GM12865 (cell line): Measurements from ENCODE around the gene STRIP2.

Experiments used
- DNase-seq: peaks from one replicate; pipeline ENCODE4 v3.0.0; 2010; ENCODE audit warnings: low read depth
- H3K4me3 ChIP-seq: 2 replicates; pipeline ENCODE4 v1.5.1; 2011; ENCODE audit warnings: mild to moderate bottlenecking, low read depth, low read length, control low read depth
- TF ChIP-seq, protein P1 (sequence below): IDR thresholded peaks from 2 replicates; pipeline ENCODE4 v1.5.1; 2011; ENCODE audit warnings: low read length, control low read depth, low read depth, inconsistent platforms; ENCODE audit not compliant: insufficient read depth; ENCODE audit errors: missing control alignments

The STRIP2 gene

DNA sequence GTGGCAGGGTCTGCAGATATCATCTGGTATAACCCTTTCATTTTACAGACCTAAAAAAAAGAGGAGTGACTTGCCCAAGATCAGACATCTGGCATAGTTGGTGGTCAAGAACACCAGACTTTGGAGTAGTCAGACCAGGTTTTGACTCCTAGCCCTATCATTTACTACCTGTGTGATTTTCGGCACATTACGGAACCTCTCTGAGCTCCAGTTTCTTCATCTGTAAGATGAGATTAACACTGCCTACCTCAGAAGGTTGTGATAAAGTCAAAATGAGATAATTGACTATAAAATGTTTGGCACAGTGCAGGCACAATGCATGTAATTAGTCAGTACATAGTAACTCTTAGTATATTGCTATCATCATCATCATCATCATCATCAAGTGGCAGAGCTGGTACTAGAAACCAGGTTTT, 1.2 kb downstream of the STRIP2 start:
- H3K4me3 ChIP-seq, result no peak overlapping the region
- TF ChIP-seq, protein P1, sequence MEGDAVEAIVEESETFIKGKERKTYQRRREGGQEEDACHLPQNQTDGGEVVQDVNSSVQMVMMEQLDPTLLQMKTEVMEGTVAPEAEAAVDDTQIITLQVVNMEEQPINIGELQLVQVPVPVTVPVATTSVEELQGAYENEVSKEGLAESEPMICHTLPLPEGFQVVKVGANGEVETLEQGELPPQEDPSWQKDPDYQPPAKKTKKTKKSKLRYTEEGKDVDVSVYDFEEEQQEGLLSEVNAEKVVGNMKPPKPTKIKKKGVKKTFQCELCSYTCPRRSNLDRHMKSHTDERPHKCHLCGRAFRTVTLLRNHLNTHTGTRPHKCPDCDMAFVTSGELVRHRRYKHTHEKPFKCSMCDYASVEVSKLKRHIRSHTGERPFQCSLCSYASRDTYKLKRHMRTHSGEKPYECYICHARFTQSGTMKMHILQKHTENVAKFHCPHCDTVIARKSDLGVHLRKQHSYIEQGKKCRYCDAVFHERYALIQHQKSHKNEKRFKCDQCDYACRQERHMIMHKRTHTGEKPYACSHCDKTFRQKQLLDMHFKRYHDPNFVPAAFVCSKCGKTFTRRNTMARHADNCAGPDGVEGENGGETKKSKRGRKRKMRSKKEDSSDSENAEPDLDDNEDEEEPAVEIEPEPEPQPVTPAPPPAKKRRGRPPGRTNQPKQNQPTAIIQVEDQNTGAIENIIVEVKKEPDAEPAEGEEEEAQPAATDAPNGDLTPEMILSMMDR, result no peak

DNA sequence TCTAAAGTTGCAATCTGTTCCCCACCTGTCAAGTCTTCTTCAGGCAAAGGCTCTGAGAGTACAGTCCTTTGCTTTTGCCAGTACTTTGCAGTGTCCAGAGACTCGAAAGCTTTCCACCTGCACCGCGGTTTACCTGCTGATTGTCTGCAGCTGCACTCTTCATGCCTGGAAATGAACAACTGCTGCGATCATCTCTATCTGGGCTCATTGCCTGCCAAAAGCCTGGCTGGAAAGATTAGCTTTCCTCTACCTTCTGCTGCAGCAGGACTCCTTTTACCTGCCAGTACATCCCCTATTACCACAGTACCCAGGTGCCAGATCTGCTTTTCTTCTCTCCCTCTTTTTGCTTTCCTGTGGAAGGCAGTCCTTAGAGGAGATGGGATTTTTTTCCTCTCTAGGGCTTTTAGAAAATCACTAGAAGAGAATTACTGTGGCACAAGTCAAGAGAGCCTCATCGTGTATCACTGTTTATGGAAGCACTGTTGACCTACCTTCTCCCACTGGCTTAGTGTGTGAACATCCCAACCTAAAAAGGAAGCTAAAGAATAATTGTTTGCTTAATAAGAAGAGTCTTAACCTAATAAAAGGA, 2.2 kb downstream of the STRIP2 start:
- DNase-seq, result no peak
- no peak overlapping the region for H3K4me3 ChIP-seq
- TF ChIP-seq, protein P1, result no peak

More for the DNA sequence above, 1.2 kb downstream of the STRIP2 start:
- no peak for DNase-seq

DNA sequence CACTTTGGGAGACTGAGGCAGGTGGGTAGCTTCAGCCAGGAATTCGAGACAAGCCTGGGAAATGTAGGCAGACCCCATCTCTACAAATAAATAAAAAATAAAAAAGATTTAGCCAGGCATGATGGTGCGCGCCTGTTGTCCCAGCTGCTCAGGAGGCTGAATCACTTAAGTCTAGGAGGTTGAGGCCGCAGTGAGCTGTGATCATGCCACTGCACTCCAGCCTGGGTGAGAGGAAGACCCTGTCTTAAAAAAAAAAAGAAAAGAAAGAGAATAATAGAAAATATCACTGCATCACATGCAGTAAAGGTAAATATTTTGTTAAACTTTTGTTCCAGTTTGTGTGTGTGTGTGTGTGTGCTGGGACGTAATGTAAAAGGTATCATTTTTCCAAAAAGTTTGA, 3.0 kb downstream of the STRIP2 start:
- no peak overlapping the region for H3K4me3 ChIP-seq
- TF ChIP-seq, protein P1, result no peak
- no peak for DNase-seq

DNA sequence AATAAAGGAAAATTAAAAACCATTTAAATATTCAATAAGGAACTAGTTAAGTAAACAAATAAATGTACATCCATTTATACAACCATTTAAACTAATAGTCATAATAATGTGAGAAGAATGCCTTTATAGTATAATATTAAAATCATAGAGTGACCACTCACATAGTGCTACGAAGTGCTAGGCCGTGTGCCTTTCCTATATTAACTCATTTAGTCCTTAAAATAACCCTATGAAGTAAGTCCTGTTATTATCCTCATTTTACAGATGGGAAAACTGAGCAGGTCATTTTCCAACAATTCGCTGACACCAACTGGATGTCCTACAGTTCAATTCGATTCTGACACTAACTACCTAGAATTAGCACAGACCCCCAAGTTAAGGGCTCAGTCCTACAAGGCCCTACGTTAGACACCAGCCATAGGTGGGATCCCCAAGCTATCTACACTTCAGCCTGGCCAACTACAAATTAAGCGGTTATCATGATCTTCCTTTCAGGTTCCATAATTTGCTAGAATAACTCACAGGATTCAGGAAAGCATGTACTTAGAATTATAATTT, 4.1 kb downstream of the STRIP2 start:
- no peak overlapping the region for H3K4me3 ChIP-seq
- DNase-seq, result no peak
- TF ChIP-seq, protein P1, result no peak

DNA sequence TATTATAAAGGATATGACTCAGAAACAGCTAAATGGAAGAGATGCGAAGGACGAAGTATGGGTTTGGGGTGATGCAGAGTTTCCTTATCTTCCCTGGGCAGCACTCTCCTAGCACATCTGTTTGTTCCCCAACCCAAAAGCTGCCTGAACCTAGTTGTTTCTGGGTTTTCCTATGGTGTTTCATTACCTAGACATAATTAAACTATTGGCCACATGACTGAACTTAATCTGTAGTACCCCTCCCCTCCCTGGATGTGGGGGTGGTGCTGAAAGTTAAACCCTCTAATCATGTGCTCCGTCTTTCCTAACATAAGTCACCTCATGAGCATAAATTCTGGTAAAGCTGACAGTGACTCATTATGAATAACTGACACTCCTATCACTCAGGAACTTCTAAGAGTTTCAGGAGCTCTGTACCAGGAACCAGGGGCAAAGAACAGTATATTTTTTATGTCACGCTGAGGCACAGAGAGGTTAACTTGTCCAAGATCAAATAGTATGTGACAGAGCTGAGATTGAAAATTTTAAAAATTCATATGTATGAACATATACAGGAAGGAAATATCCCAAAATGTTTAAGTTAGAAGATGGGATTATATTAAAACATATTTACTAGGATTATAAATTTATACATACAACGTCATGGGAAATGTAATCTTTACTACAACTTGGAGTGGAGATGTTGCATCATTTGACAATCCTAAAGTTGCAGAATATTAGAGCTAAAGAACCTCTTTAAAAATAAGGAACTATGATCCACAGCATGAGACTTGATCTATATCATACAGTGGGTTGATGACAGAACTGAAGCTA, 4.8 kb downstream of the STRIP2 start:
- no peak overlapping the region for H3K4me3 ChIP-seq
- no peak for DNase-seq
- TF ChIP-seq, protein P1, result no peak

DNA sequence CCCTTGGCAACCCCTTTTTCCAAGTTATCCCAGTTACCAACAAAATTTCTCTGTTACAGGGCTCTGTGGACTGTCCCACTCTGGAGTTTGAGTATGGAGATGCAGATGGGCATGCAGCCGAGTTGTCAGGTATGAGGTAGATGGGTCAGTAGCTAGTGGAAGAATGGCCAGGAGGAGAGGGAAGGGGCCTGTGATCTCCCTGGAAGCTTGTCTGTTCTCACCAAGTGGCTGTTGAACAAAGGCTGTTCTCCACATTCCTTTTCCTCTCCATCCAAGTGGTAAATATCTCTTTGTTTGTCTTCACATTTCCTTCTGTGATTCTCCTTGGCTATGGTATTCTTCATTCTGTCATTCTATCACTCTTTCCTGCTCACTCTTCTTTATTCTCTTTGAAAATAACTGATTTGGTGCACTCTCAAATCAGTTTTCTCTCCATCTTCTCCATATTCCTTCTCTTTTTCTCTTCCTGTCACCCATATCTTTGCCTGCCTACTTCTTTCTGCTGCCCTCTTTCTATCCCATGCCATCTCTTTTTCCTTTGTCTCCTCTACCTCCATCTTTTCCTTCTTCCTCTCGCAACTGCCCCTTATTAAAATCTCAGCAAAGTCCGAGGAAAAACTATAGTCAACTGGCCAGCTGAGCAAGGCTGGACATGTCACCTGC, 5.9 kb downstream of the STRIP2 start:
- TF ChIP-seq, protein P1, result no peak

More for the DNA sequence above, 5.9 kb downstream of the STRIP2 start:
- no peak for DNase-seq
- no peak overlapping the region for H3K4me3 ChIP-seq
